Smooth muscle cell (in vitro differentiated cells): ENCODE data around the gene CGNL1. TPM values are rescaled to one million over a fixed set of nuclear protein-coding genes. Genes with fewer than 3 reads are reported as not detected.

Source experiments
- DNase-seq: peaks from one replicate; lab custom pipeline; 2025; ENCODE audit not compliant: unreplicated experiment; lab: John Stamatoyannopoulos, UW
- H2AFZ ChIP-seq: fragments of 200-600 bp; sonication (generic); 2 replicates; pipeline ENCODE4 v1.6.0; 2016; ENCODE audit warnings: antibody characterized with exemption, low read depth, mild to moderate bottlenecking
- H3F3A ChIP-seq: fragments of 200-600 bp; sonication (generic); 2 replicates; pipeline ENCODE4 v1.6.0; 2017; ENCODE audit warnings: antibody characterized with exemption, low read depth
- H3K27ac ChIP-seq: fragments of 200-600 bp; sonication (generic); 2 replicates; pipeline ENCODE4 v1.5.1; 2016; ENCODE audit warnings: low read depth, mild to moderate bottlenecking
- H3K27me3 ChIP-seq: fragments of 200-600 bp; sonication (generic); 2 replicates; pipeline ENCODE4 v1.6.1; 2016; ENCODE audit warnings: low read depth, mild to moderate bottlenecking
- H3K36me3 ChIP-seq: fragments of 200-600 bp; sonication (generic); 2 replicates; pipeline ENCODE4 v1.5.1; 2016; ENCODE audit warnings: low read depth
- H3K4me1 ChIP-seq: fragments of 200-600 bp; sonication (generic); 2 replicates; pipeline ENCODE4 v1.5.1; 2016; ENCODE audit warnings: low read depth
- H3K4me2 ChIP-seq: fragments of 200-600 bp; sonication (generic); 2 replicates; pipeline ENCODE4 v1.6.0; 2016; ENCODE audit warnings: mild to moderate bottlenecking
- H3K4me3 ChIP-seq: fragments of 200-600 bp; sonication (generic); 2 replicates; pipeline ENCODE4 v1.5.1; 2016; ENCODE audit warnings: mild to moderate bottlenecking
- H3K79me2 ChIP-seq: fragments of 200-600 bp; sonication (generic); 2 replicates; pipeline ENCODE4 v1.6.0; 2016; ENCODE audit warnings: low read depth, mild to moderate bottlenecking
- H3K9ac ChIP-seq: fragments of 200-600 bp; sonication (generic); 2 replicates; pipeline ENCODE4 v1.6.0; 2016; ENCODE audit warnings: low read depth
- H3K9me3 ChIP-seq: fragments of 200-600 bp; sonication (generic); replicated peaks from 2 replicates; pipeline ENCODE4 v1.5.1; 2016; ENCODE audit warnings: low read depth
- H4K20me1 ChIP-seq: fragments of 200-600 bp; sonication (generic); 2 replicates; pipeline ENCODE4 v1.6.0; 2016; ENCODE audit warnings: low read depth
- CTCF ChIP-seq: fragments of 200-600 bp; sonication (generic); IDR thresholded peaks from 2 replicates; pipeline ENCODE4 v1.5.1; 2017; ENCODE audit warnings: borderline replicate concordance, mild to moderate bottlenecking, antibody characterized with exemption; ENCODE audit not compliant: insufficient read depth, poor library complexity, severe bottlenecking
- WGBS: methylation state at CpG from one replicate; pipeline ENCODE4 v1.1.7; 2016; ENCODE audit warnings: low lambda C conversion rate; 5-methylcytosine and 5-hydroxymethylcytosine counted together
- polyA plus RNA-seq: library from polyadenylated mRNA; unstranded; fragments of >200 nt; fragmentation: Nextera tagmentation; extraction: Ambion mirVana; gene quantifications from 2 replicates; pipeline ENCODE4 v1.2.1, GENCODE V29; 2016
- total RNA-seq: library from RNA; depleted of rRNA; stranded (reverse); fragments of >200 nt; gene quantifications from 2 replicates; pipeline ENCODE4 v1.2.3, GENCODE V29; 2014

The CGNL1 gene
- total and polyA plus RNA-seq, 2 experiments from 2014 or later: 4.2 to 9.5 TPM

- Histone ChIP-seq H3K9me3 (no peaks in the 10 kb centered on the region), H2AFZ (no peak overlapping the region), H3K27me3 (no peaks in the 10 kb centered on the region), H3K79me2 (peaks cover 18% of the 10 kb centered on the region), H3K9ac (no peak overlapping the region), H3K4me1 (peaks cover 22% of the 10 kb centered on the region), H3K4me2 (no peak overlapping the region), H3K27ac (no peak overlapping the region), H3K36me3 (no peaks in the 10 kb centered on the region), H3F3A (peaks cover 7% of the 10 kb centered on the region), H3K4me3 (no peak overlapping the region), H4K20me1 (no peaks in the 10 kb centered on the region)
- DNase-seq: no peak
- 61% methylated on average over 4 of the region's 4 CpGs for WGBS
- no peak for TF ChIP-seq CTCF
Observed at GRCh38 chr15:57386976-57387375, 10.7 kb downstream of the CGNL1 start.

DNA sequence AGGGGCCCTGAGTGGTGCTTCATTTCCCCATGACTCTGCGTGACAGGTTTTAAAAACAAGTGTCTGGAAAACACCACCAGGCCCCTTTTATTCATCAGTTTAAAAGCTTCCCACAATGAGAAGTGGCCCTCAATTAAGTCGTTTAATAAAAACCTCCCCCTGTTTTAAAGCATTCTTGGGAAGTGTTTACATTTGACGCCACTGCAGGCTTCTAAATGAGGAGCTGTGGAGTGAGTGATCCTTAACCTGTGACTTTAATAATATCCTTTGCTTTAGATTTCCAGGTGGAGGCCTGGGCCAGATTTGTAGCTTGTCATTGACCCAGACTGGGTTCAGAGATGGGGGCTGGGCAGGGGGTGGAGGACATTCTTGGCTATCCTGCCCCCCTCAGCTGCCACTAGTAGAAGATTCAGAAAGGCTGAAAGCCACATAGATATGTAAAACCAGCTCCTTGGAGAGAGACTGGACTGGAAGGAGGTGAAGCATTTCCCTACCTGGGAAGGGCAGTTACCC, 11.3 kb downstream of the CGNL1 start:
- H3K4me2 ChIP-seq: peak overlapping the region; percentile 43
- no peaks in the 10 kb centered on the region for H3K27me3 ChIP-seq
- peak overlapping the region; percentile 14 for H3K27ac ChIP-seq
- no peak for TF ChIP-seq CTCF
- peak overlapping the region; percentile 46 for H3K9ac ChIP-seq
- H3K4me1 ChIP-seq: peaks cover 22% of the 10 kb centered on the region
- H3K79me2 ChIP-seq: peaks cover 18% of the 10 kb centered on the region
- H2AFZ ChIP-seq: peak overlapping the region; percentile 68
- 32% methylated on average over 3 of the region's 3 CpGs for WGBS
- H3K9me3 ChIP-seq: no peaks in the 10 kb centered on the region
- DNase-seq: no peak
- H3K4me3 ChIP-seq: no peak overlapping the region
- peaks cover 12% of the 10 kb centered on the region for H3F3A ChIP-seq
- no peaks in the 10 kb centered on the region for H4K20me1 ChIP-seq
- H3K36me3 ChIP-seq: no peaks in the 10 kb centered on the region

DNA sequence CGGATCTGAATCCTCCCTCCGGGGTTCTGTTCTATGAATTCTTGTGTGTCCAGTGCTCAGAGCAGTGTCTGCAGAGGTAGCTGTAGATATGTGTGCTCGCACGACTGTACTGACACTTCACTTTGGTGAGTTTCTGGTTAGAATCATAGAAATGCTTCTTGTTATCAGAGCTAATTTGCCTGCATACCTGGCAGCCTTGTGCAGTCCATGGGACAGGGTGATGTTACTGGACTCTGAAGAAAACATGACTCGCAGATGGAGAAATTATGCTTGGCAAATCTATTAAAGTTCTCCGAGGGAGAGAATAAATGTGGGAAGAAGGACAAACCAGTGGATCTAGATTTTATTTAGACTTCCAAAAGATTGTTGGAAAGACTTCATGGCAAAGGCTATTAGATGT, 12.2 kb downstream of the CGNL1 start:
- peaks cover 12% of the 10 kb centered on the region for H3F3A ChIP-seq
- 70% methylated on average over 6 of the region's 6 CpGs for WGBS
- H3K27ac ChIP-seq: peak overlapping the region; percentile 14
- TF ChIP-seq CTCF: no peak
- H3K4me1 ChIP-seq: peaks cover 22% of the 10 kb centered on the region
- H3K4me2 ChIP-seq: peak overlapping the region; percentile 43
- no peaks in the 10 kb centered on the region for H3K9me3 ChIP-seq
- DNase-seq: no peak
- H3K4me3 ChIP-seq: no peak overlapping the region
- no peaks in the 10 kb centered on the region for H3K36me3 ChIP-seq
- peak overlapping the region; percentile 68 for H2AFZ ChIP-seq
- no peaks in the 10 kb centered on the region for H4K20me1 ChIP-seq
- H3K9ac ChIP-seq: no peak overlapping the region
- no peaks in the 10 kb centered on the region for H3K27me3 ChIP-seq
- H3K79me2 ChIP-seq: peaks cover 18% of the 10 kb centered on the region

- Histone ChIP-seq H2AFZ (no peak overlapping the region), H4K20me1 (no peaks in the 10 kb centered on the region), H3K4me1 (peaks cover 22% of the 10 kb centered on the region), H3F3A (peaks cover 11% of the 10 kb centered on the region), H3K4me2 (no peak overlapping the region), H3K9me3 (no peaks in the 10 kb centered on the region), H3K79me2 (peaks cover 18% of the 10 kb centered on the region), H3K27ac (no peak overlapping the region), H3K9ac (no peak overlapping the region), H3K4me3 (no peak overlapping the region), H3K27me3 (no peaks in the 10 kb centered on the region), H3K36me3 (no peaks in the 10 kb centered on the region)
- 89% methylated on average over 4 of the region's 4 CpGs for WGBS
- DNase-seq: no peak
- no peak for TF ChIP-seq CTCF
Observed at GRCh38 chr15:57389991-57390390, 13.7 kb downstream of the CGNL1 start.
